Activated naive CD4-positive, alpha-beta T cell treated with anti-CD3 and anti-CD28 coated beads, Interleukin-2, amount 50 U/mL, for 72 hours (primary cell): ENCODE data around the gene NDUFAF4. TPM values are rescaled to one million over a fixed set of nuclear protein-coding genes. Genes with fewer than 3 reads are reported as not detected.

Experiments
- ATAC-seq, 2 donors: fragments of 150-1000 bp; cut with Tn5 transposase; 2 replicates each; pipeline ENCODE4 v1.10.0; 2021; ENCODE audit warnings: mild to moderate bottlenecking in 2 of 2, moderate library complexity in 2 of 2
- DNase-seq, 2 donors: peaks; one replicate each; pipeline ENCODE4 v3.0.0; 2021 to 2022; ENCODE audit warnings: low spot score in 2 of 2
- H3K27ac Mint-ChIP-seq, 2 donors: one replicate each; pipeline ENCODE4 v1.8.0; 2022; ENCODE audit warnings: mild to moderate bottlenecking in 2 of 2, mixed read lengths in 2 of 2
- H3K36me3 Mint-ChIP-seq, 2 donors: one replicate each; pipeline ENCODE4 v1.8.0; 2022; ENCODE audit warnings: mixed read lengths in 2 of 2
- H3K9me3 Mint-ChIP-seq, 2 donors: one replicate each; pipeline ENCODE4 v1.8.0; 2022; ENCODE audit warnings: mixed read lengths in 2 of 2
- total RNA-seq, 2 donors: library from RNA; stranded (reverse); gene quantifications; one replicate each; pipeline ENCODE4 v1.2.3, GENCODE V29; 2022

Gene NDUFAF4
- total RNA-seq, 2 donors from 2014 or later = 42.1 to 60.7 TPM

DNA sequence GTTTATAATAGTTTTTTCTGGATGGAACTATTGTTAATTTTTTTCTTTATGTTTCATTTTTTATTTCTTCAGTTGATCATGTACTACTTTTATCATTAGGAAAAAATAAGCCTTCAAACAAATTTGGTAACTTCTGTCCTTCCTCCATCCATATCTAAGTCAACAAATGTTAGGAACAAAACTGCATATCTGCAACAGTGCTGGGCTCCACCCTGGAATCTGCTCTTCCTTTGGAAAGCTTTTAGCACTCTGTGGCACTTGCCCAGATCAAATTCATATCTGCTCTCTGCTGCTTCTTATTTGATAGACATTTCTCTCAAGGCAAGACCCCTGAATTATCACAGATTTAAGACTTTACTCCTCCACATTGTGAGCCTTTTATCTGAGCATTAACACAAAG, 36.1 kb downstream of the NDUFAF4 start:
- H3K36me3 Mint-ChIP-seq = peaks cover 6 to 14% of the 10 kb centered on the region in 2 donors
- ATAC-seq = no peak
- peaks cover 0 to 4% of the 10 kb centered on the region in 2 donors for H3K9me3 Mint-ChIP-seq
- no peak overlapping the region for H3K27ac Mint-ChIP-seq
- no peak for DNase-seq

DNA sequence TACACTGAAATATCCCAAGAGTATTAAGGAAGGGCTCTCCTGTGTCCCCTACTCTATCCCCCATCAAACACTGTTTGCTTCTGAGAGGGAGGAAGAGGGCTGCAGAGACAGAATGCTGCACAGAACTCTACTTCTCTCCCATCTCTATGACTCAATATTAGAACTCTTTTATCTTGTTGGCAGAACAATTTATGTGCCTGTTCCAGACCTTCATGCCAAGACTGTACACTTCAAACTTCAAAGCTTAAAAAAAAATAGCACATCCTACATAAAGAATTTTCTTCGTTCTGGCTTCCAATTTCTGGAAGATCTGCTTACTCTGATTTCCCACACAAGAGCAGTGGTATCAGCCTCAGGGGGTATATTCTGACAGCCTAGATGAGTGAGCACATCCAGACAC, 40.8 kb downstream of the NDUFAF4 start:
- DNase-seq (no peak), ATAC-seq (no peak)
- H3K36me3 Mint-ChIP-seq = peaks cover 6 to 14% of the 10 kb centered on the region in 2 donors
- H3K9me3 Mint-ChIP-seq = peaks cover 0 to 4% of the 10 kb centered on the region in 2 donors
- H3K27ac Mint-ChIP-seq = no peak overlapping the region

DNA sequence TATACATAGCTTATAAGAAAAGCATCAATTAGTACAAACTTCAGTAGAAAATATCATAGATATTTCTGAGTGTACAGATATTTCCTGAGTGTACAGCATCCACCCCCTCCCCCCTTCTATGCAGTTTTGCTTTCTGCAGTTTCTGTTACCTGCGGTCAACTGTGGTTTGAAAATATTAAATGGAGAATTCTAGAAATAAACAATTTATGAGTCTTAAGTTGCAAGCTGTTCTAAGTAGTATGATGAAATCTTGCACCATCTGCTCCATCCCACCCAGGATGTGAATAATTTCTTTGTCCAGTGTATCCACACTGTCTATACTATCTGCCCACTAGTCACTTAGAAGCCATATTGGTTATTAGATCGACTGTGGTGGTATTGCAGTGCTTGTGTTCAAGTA, 44.6 kb downstream of the NDUFAF4 start:
- DNase-seq = no peak
- H3K9me3 Mint-ChIP-seq = no peaks in the 10 kb centered on the region
- H3K27ac Mint-ChIP-seq = no peak overlapping the region
- ATAC-seq = no peak
- no peaks in the 10 kb centered on the region for H3K36me3 Mint-ChIP-seq

GRCh38 chr6:96852605-96853004, 45.1 kb downstream of the NDUFAF4 start:
- H3K27ac Mint-ChIP-seq = no peak overlapping the region
- peaks cover 0 to under 1% of the 10 kb centered on the region in 2 donors for H3K36me3 Mint-ChIP-seq
- ATAC-seq = no peak
- no peak for DNase-seq
- H3K9me3 Mint-ChIP-seq = no peaks in the 10 kb centered on the region

- H3K27ac Mint-ChIP-seq = no peak overlapping the region
- ATAC-seq (no peak), DNase-seq (no peak)
- peaks cover 0 to 2% of the 10 kb centered on the region in 2 donors for H3K9me3 Mint-ChIP-seq
- H3K36me3 Mint-ChIP-seq = peaks cover 0 to 8% of the 10 kb centered on the region in 2 donors
Observed at GRCh38 chr6:96851858-96852257, 45.8 kb downstream of the NDUFAF4 start.

GRCh38 chr6:96849615-96850014, 48.1 kb downstream of the NDUFAF4 start:
- ATAC-seq (no peak), DNase-seq (no peak)
- Mint-ChIP-seq H3K27ac (no peak overlapping the region), H3K9me3 (peaks cover under 1 to 10% of the 10 kb centered on the region in 2 donors), H3K36me3 (peaks cover 0 to 24% of the 10 kb centered on the region in 2 donors)

DNA sequence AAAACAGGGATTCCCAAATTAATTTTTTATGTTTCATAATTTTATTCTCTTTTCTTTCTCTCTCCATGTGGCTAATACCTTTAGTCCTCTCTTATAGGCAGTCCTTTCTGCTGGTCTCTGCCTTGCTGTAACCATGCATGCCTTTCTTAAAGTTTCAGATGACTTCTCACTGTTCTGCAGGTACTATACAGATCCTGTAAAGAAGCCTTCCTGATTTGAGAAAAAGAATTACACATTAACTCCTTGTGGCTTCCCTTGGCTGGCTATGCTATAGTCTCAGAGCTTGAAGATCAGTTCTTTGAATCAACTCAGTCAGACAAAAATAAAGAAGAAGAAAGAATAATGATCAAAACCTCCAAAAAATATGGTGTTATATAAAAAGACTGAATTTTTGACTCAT, 53.2 kb downstream of the NDUFAF4 start:
- Mint-ChIP-seq H3K27ac (no peak overlapping the region), H3K9me3 (peaks cover 5 to 14% of the 10 kb centered on the region in 2 donors), H3K36me3 (peaks cover 0 to 24% of the 10 kb centered on the region in 2 donors)

GRCh38 chr6:96841345-96841744, 56.3 kb downstream of the NDUFAF4 start:
- Mint-ChIP-seq H3K9me3 (peaks cover 5 to 7% of the 10 kb centered on the region in 2 donors), H3K36me3 (peaks cover 0 to 11% of the 10 kb centered on the region in 2 donors), H3K27ac (no peak overlapping the region)
- ATAC-seq (no peak), DNase-seq (no peak)

More for the DNA sequence above, 53.2 kb downstream of the NDUFAF4 start:
- DNase-seq = no peak
- no peak for ATAC-seq

Other genes starting within 250 kb of the NDUFAF4 start
- 1 to 10 TPM in 1 of 2 donors, under 1 TPM in 1; 0.41 to 1.3 TPM for gene GPR63, start 60.4 kb downstream of the NDUFAF4 start, total RNA-seq
- gene KLHL32, start 26.8 kb upstream of the NDUFAF4 start, total RNA-seq = 1 to 10 TPM in 1 of 2 donors, under 1 TPM in 1; 0.75 to 2.9 TPM